ENCODE measurements around the gene SEPHS1. TPM values are rescaled to one million over a fixed set of nuclear protein-coding genes. Genes with fewer than 3 reads are reported as not detected.

The SEPHS1 gene
- total and polyA plus RNA-seq, 2 donors (not counting 1 experiment from before 2014, with no cell fraction given) = 14.7 to 29.1 TPM

- Mint-ChIP-seq H3K9me3 (ENCODE audit: insufficient read depth) (no peaks in the 10 kb centered on the region), H3K4me1 (peaks cover 19% of the 10 kb centered on the region), H3K4me3 (no peak overlapping the region), H3K27me3 (peaks cover 20% of the 10 kb centered on the region), H3K27ac (no peak overlapping the region)
- POLR2A ChIA-PET = interaction anchor here (0.7 kb wide), 1 partner anchor 212 kb away, joined by 5 read pairs; no protein-coding TSS in a partner anchor
- Histone ChIP-seq H3K79me2 (ENCODE audit: control insufficient read depth, insufficient read depth, low read length) (no peaks in the 10 kb centered on the region), H3K27ac (ENCODE audit: low read length in 2 of 2) (no peak overlapping the region), H3K4me3 (ENCODE audit: control extremely low read depth in 1 of 5, extremely low read depth in 1 of 5, insufficient read depth in 1 of 5, low read depth in 2 of 5, low read length in 4 of 5) (no peak overlapping the region), H3K4me2 (replicated peaks; ENCODE audit: low read depth, low read length, poor library complexity, severe bottlenecking) (no peak overlapping the region), H3K27me3 (replicated peaks in 1 of 4; ENCODE audit: control extremely low read depth in 1 of 4, control insufficient read depth in 3 of 4, insufficient read depth in 4 of 4, low read length in 3 of 4) (peaks cover 0 to 4% (median 0%) of the 10 kb centered on the region in 4 experiments), H3K36me3 (replicated peaks in 1 of 2; ENCODE audit: control extremely low read depth in 1 of 2, control insufficient read depth in 1 of 2, extremely low read depth in 1 of 2, insufficient read depth in 2 of 2, low read length in 1 of 2) (no peaks in the 10 kb centered on the region), H3K4me1 (ENCODE audit: control insufficient read depth in 2 of 2, insufficient read depth in 2 of 2, low read length in 2 of 2) (peaks cover 3 to 4% of the 10 kb centered on the region in 2 donors), H3K9me3 (ENCODE audit: control extremely low read depth in 1 of 3, control insufficient read depth in 2 of 3, insufficient read depth in 1 of 3, low read length in 2 of 3) (peaks cover 0 to 5% (median 0%) of the 10 kb centered on the region in 3 donors), H4K20me1 (ENCODE audit: control insufficient read depth, insufficient read depth, low read length, poor library complexity, severe bottlenecking) (no peaks in the 10 kb centered on the region), H3K9ac (ENCODE audit: low read length) (no peak overlapping the region), H2AFZ (ENCODE audit: insufficient read depth, low read depth, low read length, poor library complexity, severe bottlenecking) (no peak overlapping the region)
- WGBS (ENCODE audit: insufficient coverage) = no CpG with 5 or more reads among the region's 3 CpGs
- intact Hi-C loops (cut with micrococcal nuclease) = no loop called here
- CTCF ChIA-PET = interaction anchor here (0.7 to 1.2 kb wide), 3 partner anchors 16 to 510 kb away, joined by 3 to 4 read pairs (median 3); no protein-coding TSS in a partner anchor
- no peak for TF ChIP-seq CTCF (IDR thresholded peaks at IDR 0.05)
- TF ChIP-seq EZH2 (IDR thresholded peaks at IDR 0.05; ENCODE audit: borderline replicate concordance, insufficient read depth, low read depth, low read length, poor library complexity, severe bottlenecking) = no peak
- ATAC-seq (ENCODE audit: low read depth) (no peak), DNase-seq (no peak)
Observed at GRCh38 chr10:13388478-13389230, 40.6 kb upstream of the SEPHS1 start.

- Mint-ChIP-seq H3K27ac (no peak overlapping the region), H3K4me3 (no peak overlapping the region), H3K27me3 (peaks cover 32% of the 10 kb centered on the region), H3K4me1 (peaks cover 21% of the 10 kb centered on the region), H3K9me3 (ENCODE audit: insufficient read depth) (no peaks in the 10 kb centered on the region)
- H3K4me3 ChIP-seq (ENCODE audit: control extremely low read depth in 1 of 5, extremely low read depth in 1 of 5, insufficient read depth in 1 of 5, low read depth in 2 of 5, low read length in 4 of 5) = no peak overlapping the region
- no peak overlapping the region for H3K27ac ChIP-seq (ENCODE audit: low read length in 2 of 2)
- POLR2A ChIA-PET = interaction anchor here (0.7 kb wide), 1 partner anchor 400 kb away, joined by 3 read pairs; no protein-coding TSS in a partner anchor
- no peaks in the 10 kb centered on the region for H3K79me2 ChIP-seq (ENCODE audit: control insufficient read depth, insufficient read depth, low read length)
- no peak for TF ChIP-seq CTCF (IDR thresholded peaks at IDR 0.05)
- peaks cover 12 to 14% of the 10 kb centered on the region in 2 donors for H3K4me1 ChIP-seq (ENCODE audit: control insufficient read depth in 2 of 2, insufficient read depth in 2 of 2, low read length in 2 of 2)
- peaks cover 0 to 8% (median 0%) of the 10 kb centered on the region in 3 donors for H3K9me3 ChIP-seq (ENCODE audit: control extremely low read depth in 1 of 3, control insufficient read depth in 2 of 3, insufficient read depth in 1 of 3, low read length in 2 of 3)
- peaks cover 0 to 23% (median 11%) of the 10 kb centered on the region in 4 experiments for H3K27me3 ChIP-seq (replicated peaks in 1 of 4; ENCODE audit: control extremely low read depth in 1 of 4, control insufficient read depth in 3 of 4, insufficient read depth in 4 of 4, low read length in 3 of 4)
- CTCF ChIA-PET = interaction anchor here (1.4 kb wide), 1 partner anchor 14 kb away, joined by 5 read pairs; no protein-coding TSS in a partner anchor
- H3K36me3 ChIP-seq (replicated peaks in 1 of 2; ENCODE audit: control extremely low read depth in 1 of 2, control insufficient read depth in 1 of 2, extremely low read depth in 1 of 2, insufficient read depth in 2 of 2, low read length in 1 of 2) = no peaks in the 10 kb centered on the region
- WGBS (ENCODE audit: insufficient coverage) = 93% methylated on average over 6 of the region's 7 CpGs
- DNase-seq (no peak), ATAC-seq (ENCODE audit: low read depth) (no peak)
- H3K4me2 ChIP-seq (replicated peaks; ENCODE audit: low read depth, low read length, poor library complexity, severe bottlenecking) = no peak overlapping the region
- H4K20me1 ChIP-seq (ENCODE audit: control insufficient read depth, insufficient read depth, low read length, poor library complexity, severe bottlenecking) = no peaks in the 10 kb centered on the region
- no peak overlapping the region for H3K9ac ChIP-seq (ENCODE audit: low read length)
- no peak overlapping the region for H2AFZ ChIP-seq (ENCODE audit: insufficient read depth, low read depth, low read length, poor library complexity, severe bottlenecking)
- intact Hi-C loops (cut with micrococcal nuclease) = no loop called here
Observed at GRCh38 chr10:13386021-13386420, 37.9 kb upstream of the SEPHS1 start.
